Measurements from ENCODE around the gene DMWD. TPM values are rescaled to one million over a fixed set of nuclear protein-coding genes. Genes with fewer than 3 reads are reported as not detected.

The DMWD gene
- total RNA-seq, 5 donors from 2014 or later (not counting 1 experiment from before 2014, with no cell fraction given), result 28.4 to 53.3 (median 44.6) TPM

DNA sequence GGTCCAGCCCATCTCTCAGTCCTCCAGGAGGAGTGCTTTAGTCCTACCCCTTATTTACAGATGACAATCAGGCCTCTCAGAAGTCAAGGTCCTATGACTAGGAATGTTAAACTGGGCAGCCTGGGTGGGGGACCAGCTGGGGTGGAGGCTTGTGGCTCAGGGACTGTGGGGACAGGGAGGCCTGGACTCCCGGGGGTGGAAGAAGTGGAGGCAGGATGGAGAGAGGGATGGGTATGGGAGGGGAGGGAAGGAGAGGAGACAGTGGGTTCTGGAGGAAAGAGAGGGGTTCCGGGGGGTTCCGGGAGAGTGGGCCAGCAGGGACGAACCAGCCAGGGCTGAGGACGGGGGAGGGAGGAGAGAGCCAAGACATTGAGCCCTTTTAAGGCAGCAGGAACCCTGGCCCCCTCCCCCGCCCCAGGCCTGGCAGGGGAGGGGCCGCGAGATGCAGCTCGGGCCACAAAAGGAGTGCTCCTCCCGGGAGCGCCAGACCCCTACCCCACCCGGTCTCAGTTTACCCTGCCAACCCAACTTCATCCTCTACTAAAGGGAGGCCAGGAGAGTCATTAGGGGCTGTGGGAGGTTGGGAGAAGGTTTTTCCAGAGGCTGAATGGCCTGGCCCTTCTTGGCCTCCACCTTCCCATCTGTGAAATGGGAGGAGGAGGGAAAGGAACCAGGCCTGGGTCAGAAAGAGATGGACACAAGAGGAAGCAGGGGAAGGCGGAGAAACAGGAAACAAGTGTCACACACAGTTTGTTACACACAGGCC is 12.0 kb downstream of the DMWD start:
- no peaks in the 10 kb centered on the region for H3K9me3 Mint-ChIP-seq
- Histone ChIP-seq H3K9me3 (no peaks in the 10 kb centered on the region), H3K4me1 (ENCODE audit: control insufficient read depth in 1 of 2, extremely low read depth in 1 of 2, insufficient read depth in 2 of 2, low read length in 2 of 2) (peaks cover 0 to 21% of the 10 kb centered on the region in 2 experiments), H3K27ac (ENCODE audit: low read length) (no peak overlapping the region), H3K4me3 (ENCODE audit: control insufficient read depth in 1 of 2, extremely low read depth in 1 of 2, low read length in 1 of 2) (no peak overlapping the region), H3K27me3 (replicated peaks in 1 of 2; ENCODE audit: control insufficient read depth in 2 of 2, extremely low read depth in 1 of 2, insufficient read depth in 2 of 2, low read length in 1 of 2) (peaks cover 0 to 75% of the 10 kb centered on the region in 2 experiments), H3K36me3 (ENCODE audit: control insufficient read depth in 2 of 2, extremely low read depth in 1 of 2, insufficient read depth in 1 of 2, low read length in 1 of 2) (peaks cover 6 to 9% of the 10 kb centered on the region in 2 donors)
- DNase-seq (no peak), ATAC-seq (replicated peaks in 1 of 4) (no peak)
- H3K36me3 Mint-ChIP-seq, result peaks cover 15% of the 10 kb centered on the region
- H3K27me3 Mint-ChIP-seq, result peaks cover 13 to 28% of the 10 kb centered on the region in 2 donors
- H3K27ac Mint-ChIP-seq, result no peak overlapping the region
- ChIA-PET CTCF (no interaction called here), POLR2A (interaction anchor here in 1 of 2 donors (0.6 kb wide), 1 partner anchor 12 kb away, joined by 4 read pairs; the partner anchor contains the start of gene DMWD)
- WGBS (ENCODE audit: insufficient coverage), result 61% methylated on average over 3 of the region's 13 CpGs
- no peak overlapping the region for H3K4me3 Mint-ChIP-seq
- H3K4me1 Mint-ChIP-seq, result peaks cover 21 to 24% (median 23%) of the 10 kb centered on the region in 3 donors

DNA sequence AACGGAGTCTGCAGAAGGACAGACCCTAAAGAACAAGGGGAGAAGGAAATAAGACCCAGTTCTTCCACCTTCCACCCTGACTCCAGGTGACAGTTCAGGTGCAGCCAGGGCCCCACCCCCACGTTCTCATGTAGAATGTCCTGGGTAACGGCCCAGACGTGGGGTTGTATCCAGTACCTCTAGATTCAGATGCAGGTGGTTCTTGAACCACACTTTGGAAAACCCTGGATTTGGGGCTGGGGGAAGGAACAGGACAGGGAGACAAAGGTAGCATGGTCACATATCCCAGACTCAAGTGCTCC is 12.5 kb downstream of the DMWD start:
- ChIA-PET CTCF (no interaction called here), POLR2A (interaction anchor here in 1 of 2 donors (0.6 kb wide), 1 partner anchor 13 kb away, joined by 4 read pairs; the partner anchor contains the start of gene DMWD)
- Histone ChIP-seq H3K9me3 (no peaks in the 10 kb centered on the region), H3K36me3 (ENCODE audit: control insufficient read depth in 2 of 2, extremely low read depth in 1 of 2, insufficient read depth in 1 of 2, low read length in 1 of 2) (peaks cover 6 to 9% of the 10 kb centered on the region in 2 donors), H3K27me3 (replicated peaks in 1 of 2; ENCODE audit: control insufficient read depth in 2 of 2, extremely low read depth in 1 of 2, insufficient read depth in 2 of 2, low read length in 1 of 2) (peaks cover 0 to 71% of the 10 kb centered on the region in 2 experiments), H3K4me1 (ENCODE audit: control insufficient read depth in 1 of 2, extremely low read depth in 1 of 2, insufficient read depth in 2 of 2, low read length in 2 of 2) (peaks cover 0 to 21% of the 10 kb centered on the region in 2 experiments), H3K4me3 (ENCODE audit: control insufficient read depth in 1 of 2, extremely low read depth in 1 of 2, low read length in 1 of 2) (no peak overlapping the region), H3K27ac (ENCODE audit: low read length) (no peak overlapping the region)
- ATAC-seq (replicated peaks in 1 of 4) (no peak), DNase-seq (no peak)
- 60% methylated on average over 2 of the region's 4 CpGs for WGBS (ENCODE audit: insufficient coverage)
- H3K36me3 Mint-ChIP-seq, result peaks cover 15% of the 10 kb centered on the region
- peaks cover 13 to 28% of the 10 kb centered on the region in 2 donors for H3K27me3 Mint-ChIP-seq
- peak overlapping the region in 1 of 3 donors; percentile 77 for H3K4me3 Mint-ChIP-seq
- H3K9me3 Mint-ChIP-seq, result no peaks in the 10 kb centered on the region
- H3K27ac Mint-ChIP-seq, result no peak overlapping the region
- H3K4me1 Mint-ChIP-seq, result peaks cover 21 to 24% (median 23%) of the 10 kb centered on the region in 3 donors

DNA sequence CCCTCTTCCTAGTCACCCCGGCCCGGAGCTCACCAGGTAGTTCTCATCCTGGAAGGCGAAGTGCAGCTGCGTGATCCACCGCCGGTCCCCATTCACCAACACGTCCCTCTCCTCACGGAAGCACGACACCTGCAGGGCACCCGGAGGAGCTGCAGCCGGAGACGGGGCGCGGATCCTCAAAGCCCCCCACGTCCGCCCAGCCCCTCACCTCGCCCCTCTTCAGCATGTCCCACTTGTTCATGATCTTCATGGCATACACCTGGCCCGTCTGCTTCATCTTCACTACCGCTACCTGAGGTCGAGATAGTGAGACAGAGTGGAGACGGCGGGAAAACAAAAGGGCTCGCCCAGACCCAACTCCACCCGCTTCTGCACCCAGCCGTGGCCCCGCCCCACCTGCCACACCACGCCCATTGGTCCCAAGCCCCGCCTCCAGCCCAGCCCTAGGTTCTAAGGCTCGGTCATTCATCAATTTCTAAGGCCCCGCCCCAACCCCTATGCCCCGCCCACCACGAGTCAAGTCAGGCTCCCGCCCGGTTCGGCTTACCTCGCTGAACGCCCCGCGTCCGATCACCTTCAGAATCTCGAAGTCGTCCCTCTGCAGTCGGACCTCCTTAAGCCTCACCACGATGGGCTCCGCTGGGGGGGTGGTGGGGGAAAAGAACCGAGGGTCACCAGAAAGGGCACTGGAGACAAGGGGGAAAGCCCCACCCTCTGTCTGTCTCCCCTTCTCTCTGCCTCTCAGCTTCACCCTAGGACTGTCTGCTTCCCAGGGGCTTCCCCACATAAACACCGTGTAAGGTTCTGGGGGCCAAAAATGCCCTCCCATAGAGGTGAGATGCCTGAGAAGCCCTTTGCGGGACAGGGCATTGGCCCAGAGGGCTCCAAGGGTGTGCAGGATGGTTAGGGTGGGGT is 13.2 kb downstream of the DMWD start:
- ATAC-seq (replicated peaks in 1 of 4) (peak; percentile 77 to 88 (median 81)), DNase-seq (peak; percentile 38 to 84 (median 70))
- WGBS (ENCODE audit: insufficient coverage), result 2% methylated on average over 31 of the region's 48 CpGs
- ChIA-PET CTCF (interaction anchor here (0.5 to 1.2 kb wide), 6 partner anchors 10 to 662 kb away, joined by 3 to 20 read pairs (median 4); partner anchors contain the start of genes DMWD (in 1 of the 2) and SIX5 (in 1 of the 2)), POLR2A (no interaction called here)
- Mint-ChIP-seq H3K27ac (peak overlapping the region in 1 of 2 donors; percentile 80), H3K27me3 (peaks cover 13 to 28% of the 10 kb centered on the region in 2 donors), H3K4me1 (peaks cover 21 to 24% (median 23%) of the 10 kb centered on the region in 3 donors), H3K36me3 (peaks cover 15% of the 10 kb centered on the region), H3K9me3 (no peaks in the 10 kb centered on the region), H3K4me3 (peak overlapping the region; percentile 67 to 77 (median 68))
- peaks cover 0 to 66% of the 10 kb centered on the region in 2 experiments for H3K27me3 ChIP-seq (replicated peaks in 1 of 2; ENCODE audit: control insufficient read depth in 2 of 2, extremely low read depth in 1 of 2, insufficient read depth in 2 of 2, low read length in 1 of 2)
- H3K4me1 ChIP-seq (ENCODE audit: control insufficient read depth in 1 of 2, extremely low read depth in 1 of 2, insufficient read depth in 2 of 2, low read length in 2 of 2), result peaks cover 0 to 21% of the 10 kb centered on the region in 2 experiments
- peaks cover 6 to 9% of the 10 kb centered on the region in 2 donors for H3K36me3 ChIP-seq (ENCODE audit: control insufficient read depth in 2 of 2, extremely low read depth in 1 of 2, insufficient read depth in 1 of 2, low read length in 1 of 2)
- no peak overlapping the region for H3K27ac ChIP-seq (ENCODE audit: low read length)
- H3K4me3 ChIP-seq (ENCODE audit: control insufficient read depth in 1 of 2, extremely low read depth in 1 of 2, low read length in 1 of 2), result peak overlapping the region; percentile 25 to 35
- no peaks in the 10 kb centered on the region for H3K9me3 ChIP-seq

DNA sequence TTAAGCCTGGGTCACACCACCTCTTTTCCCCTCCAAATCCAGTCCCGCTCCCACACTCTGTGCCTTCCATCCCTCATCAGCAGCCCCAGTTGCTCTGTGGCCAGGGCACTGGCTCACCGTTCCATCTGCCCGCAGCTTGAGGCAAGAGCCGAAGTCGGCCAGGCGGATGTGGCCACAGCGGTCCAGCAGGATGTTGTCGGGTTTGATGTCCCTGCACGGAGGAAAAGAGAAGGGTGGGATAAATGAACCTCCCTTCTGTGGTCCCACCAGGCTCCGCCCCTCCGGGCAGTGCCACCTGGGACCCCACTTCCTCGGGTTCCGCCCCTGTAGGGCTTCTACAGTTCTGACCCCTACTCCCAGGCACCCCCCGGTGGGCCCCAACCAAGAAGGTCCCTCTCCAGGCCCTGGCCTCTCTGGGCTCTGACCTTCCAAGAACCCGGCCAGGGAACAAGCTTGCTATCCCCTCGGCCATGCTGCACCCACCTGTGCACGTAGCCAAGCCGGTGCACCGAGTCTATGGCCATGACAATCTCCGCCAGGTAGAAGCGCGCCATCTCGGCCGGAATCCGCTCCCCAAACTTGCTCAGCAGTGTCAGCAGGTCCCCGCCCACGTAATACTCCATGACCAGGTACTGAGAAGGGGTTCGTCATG is 14.5 kb downstream of the DMWD start:
- H3K9me3 ChIP-seq, result no peaks in the 10 kb centered on the region
- peak overlapping the region in 1 of 2 donors; percentile 52 for H3K27ac Mint-ChIP-seq
- H3K27me3 ChIP-seq (replicated peaks in 1 of 2; ENCODE audit: control insufficient read depth in 2 of 2, extremely low read depth in 1 of 2, insufficient read depth in 2 of 2, low read length in 1 of 2), result peaks cover 0 to 64% of the 10 kb centered on the region in 2 experiments
- DNase-seq (no peak), ATAC-seq (replicated peaks in 1 of 4) (no peak)
- H3K4me1 Mint-ChIP-seq, result peaks cover 21 to 24% (median 23%) of the 10 kb centered on the region in 3 donors
- no peak overlapping the region for H3K4me3 ChIP-seq (ENCODE audit: control insufficient read depth in 1 of 2, extremely low read depth in 1 of 2, low read length in 1 of 2)
- peaks cover 6 to 9% of the 10 kb centered on the region in 2 donors for H3K36me3 ChIP-seq (ENCODE audit: control insufficient read depth in 2 of 2, extremely low read depth in 1 of 2, insufficient read depth in 1 of 2, low read length in 1 of 2)
- CTCF ChIA-PET, result no interaction called here
- POLR2A ChIA-PET, result no interaction called here
- peak overlapping the region in 2 of 3 donors; percentile 6 to 77 for H3K4me3 Mint-ChIP-seq
- H3K4me1 ChIP-seq (ENCODE audit: control insufficient read depth in 1 of 2, extremely low read depth in 1 of 2, insufficient read depth in 2 of 2, low read length in 2 of 2), result peaks cover 0 to 21% of the 10 kb centered on the region in 2 experiments
- H3K36me3 Mint-ChIP-seq, result peaks cover 15% of the 10 kb centered on the region
- WGBS (ENCODE audit: insufficient coverage), result 98% methylated on average over 19 of the region's 28 CpGs
- no peaks in the 10 kb centered on the region for H3K9me3 Mint-ChIP-seq
- H3K27me3 Mint-ChIP-seq, result peaks cover 13 to 28% of the 10 kb centered on the region in 2 donors
- no peak overlapping the region for H3K27ac ChIP-seq (ENCODE audit: low read length)

DNA sequence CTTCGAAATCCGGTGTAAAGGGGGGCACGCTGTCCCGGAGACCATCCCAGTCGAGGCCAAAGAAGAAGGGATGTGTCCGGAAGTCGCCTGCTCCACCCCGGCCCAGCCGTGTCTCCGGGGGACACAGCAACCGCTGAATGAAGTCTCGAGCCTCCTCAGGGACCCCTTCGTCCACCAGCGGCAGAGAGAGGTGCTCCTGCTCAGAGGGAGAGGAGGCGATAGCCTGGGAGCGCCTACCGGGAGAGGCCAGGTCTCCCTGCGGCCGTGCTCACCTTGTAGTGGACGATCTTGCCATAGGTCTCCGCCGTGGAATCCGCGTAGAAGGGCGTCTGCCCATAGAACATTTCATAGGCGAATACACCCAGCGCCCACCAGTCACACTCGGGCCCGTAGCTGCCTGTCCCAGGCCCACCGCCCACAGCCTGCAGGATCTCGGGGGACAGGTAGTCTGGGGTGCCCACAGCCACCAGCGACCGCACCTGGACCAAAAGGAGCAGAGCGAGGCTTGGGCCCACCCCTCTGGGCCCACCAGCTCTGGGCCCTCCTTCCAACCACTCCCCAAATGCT is 15.2 kb downstream of the DMWD start:
- peaks cover 15% of the 10 kb centered on the region for H3K36me3 Mint-ChIP-seq
- Histone ChIP-seq H3K9me3 (no peaks in the 10 kb centered on the region), H3K4me1 (ENCODE audit: control insufficient read depth in 1 of 2, extremely low read depth in 1 of 2, insufficient read depth in 2 of 2, low read length in 2 of 2) (peaks cover 0 to 21% of the 10 kb centered on the region in 2 experiments), H3K4me3 (ENCODE audit: control insufficient read depth in 1 of 2, extremely low read depth in 1 of 2, low read length in 1 of 2) (no peak overlapping the region), H3K27ac (ENCODE audit: low read length) (no peak overlapping the region), H3K36me3 (ENCODE audit: control insufficient read depth in 2 of 2, extremely low read depth in 1 of 2, insufficient read depth in 1 of 2, low read length in 1 of 2) (peaks cover 6 to 9% of the 10 kb centered on the region in 2 donors), H3K27me3 (replicated peaks in 1 of 2; ENCODE audit: control insufficient read depth in 2 of 2, extremely low read depth in 1 of 2, insufficient read depth in 2 of 2, low read length in 1 of 2) (peaks cover 0 to 60% of the 10 kb centered on the region in 2 experiments)
- DNase-seq (no peak), ATAC-seq (replicated peaks in 1 of 4) (no peak)
- peaks cover 13 to 28% of the 10 kb centered on the region in 2 donors for H3K27me3 Mint-ChIP-seq
- H3K9me3 Mint-ChIP-seq, result no peaks in the 10 kb centered on the region
- CTCF ChIA-PET, result no interaction called here
- peaks cover 21 to 24% (median 23%) of the 10 kb centered on the region in 3 donors for H3K4me1 Mint-ChIP-seq
- 98% methylated on average over 33 of the region's 34 CpGs for WGBS (ENCODE audit: insufficient coverage)
- no peak overlapping the region for H3K4me3 Mint-ChIP-seq
- H3K27ac Mint-ChIP-seq, result no peak overlapping the region
- POLR2A ChIA-PET, result no interaction called here

All from T-cell (primary cell).